Measurements from ENCODE around the gene SLCO2B1.

SLCO2B1 gene

DNA sequence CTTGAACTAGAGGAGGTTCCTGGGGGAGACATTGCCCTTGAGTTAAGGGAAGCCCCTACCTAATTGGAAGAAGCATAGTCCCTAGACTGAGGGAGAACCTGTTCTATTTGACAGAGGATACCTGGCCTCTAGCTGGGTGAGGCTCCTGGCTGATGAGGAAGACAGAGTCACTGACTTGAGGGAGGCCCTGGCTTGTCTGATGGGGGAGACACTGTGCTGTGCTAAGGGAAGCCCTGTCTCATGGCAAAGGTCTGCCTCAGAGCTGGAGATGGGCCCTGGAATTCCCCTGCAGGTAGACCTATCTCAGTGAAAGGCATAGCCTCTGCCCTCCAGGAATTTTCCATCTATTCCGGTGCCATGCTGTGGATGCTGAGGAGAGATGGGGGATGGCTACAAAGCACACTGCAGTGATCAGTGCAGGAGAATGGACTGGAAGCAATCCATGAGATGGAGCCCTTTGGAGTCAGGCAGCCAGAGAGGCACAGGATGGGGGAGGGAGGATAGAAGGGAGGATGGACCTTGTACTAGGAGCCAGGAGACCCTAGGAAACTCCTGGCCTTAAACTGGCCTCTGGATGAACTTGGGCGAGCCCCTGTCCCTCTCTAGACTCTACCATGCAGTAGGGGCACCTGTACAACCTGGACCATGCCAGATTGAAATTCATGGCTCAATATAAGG is 39.9 kb downstream of the SLCO2B1 start:
- DNase-seq (ENCODE audit: extremely low read depth in 1 of 2, low read depth in 1 of 2) = no peak

DNA sequence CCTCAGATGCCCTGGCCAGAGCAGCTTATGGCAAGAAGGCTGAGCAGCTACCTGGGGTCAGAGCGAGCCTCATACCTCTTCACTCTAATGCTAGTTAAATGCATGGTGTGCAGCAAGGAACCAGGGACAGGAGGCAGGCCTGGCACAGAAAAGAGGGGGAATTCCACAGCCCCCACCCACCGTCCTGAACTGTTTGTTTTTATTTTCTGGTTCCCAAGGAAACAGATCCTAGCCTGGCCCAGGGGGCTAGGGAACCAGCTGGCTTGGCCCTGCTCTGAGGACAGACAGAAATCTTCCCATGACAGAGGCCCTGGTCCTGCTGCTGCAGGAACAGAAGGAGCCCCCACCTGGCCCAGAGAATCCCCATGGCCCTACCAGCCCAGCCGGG is 40.4 kb downstream of the SLCO2B1 start:
- DNase-seq (ENCODE audit: extremely low read depth in 1 of 2, low read depth in 1 of 2) = no peak

DNA sequence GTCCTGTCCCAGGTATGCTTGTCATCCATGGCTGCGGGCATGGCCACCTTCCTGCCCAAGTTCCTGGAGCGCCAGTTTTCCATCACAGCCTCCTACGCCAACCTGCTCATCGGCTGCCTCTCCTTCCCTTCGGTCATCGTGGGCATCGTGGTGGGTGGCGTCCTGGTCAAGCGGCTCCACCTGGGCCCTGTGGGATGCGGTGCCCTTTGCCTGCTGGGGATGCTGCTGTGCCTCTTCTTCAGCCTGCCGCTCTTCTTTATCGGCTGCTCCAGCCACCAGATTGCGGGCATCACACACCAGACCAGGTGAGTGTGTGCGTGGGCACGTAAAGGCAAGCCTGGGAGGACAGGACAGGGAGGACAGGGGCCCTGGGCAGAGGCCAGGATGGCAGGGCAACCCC is 42.4 kb downstream of the SLCO2B1 start:
- no peak for DNase-seq (ENCODE audit: extremely low read depth in 1 of 2, low read depth in 1 of 2)

DNA sequence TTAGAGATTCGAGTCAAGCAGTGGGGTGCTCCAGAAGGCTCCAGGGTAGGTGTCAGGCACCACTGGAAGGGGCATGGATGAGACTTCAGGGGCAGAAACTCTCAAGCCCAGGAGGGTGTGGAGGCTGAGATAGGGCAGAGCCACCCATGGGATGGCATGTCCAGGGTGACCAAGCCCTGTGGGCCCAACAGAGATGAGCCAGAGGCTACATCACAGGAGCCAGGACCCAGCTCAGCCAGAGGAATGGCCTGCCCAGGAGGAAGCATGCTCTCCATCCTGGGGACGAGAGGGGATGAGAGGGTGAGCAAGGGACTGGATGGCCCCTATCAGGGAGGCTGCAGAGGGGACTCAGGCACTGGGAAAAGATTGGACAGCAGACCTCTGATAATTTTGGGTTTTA is 42.8 kb downstream of the SLCO2B1 start:
- DNase-seq (ENCODE audit: extremely low read depth in 1 of 2, low read depth in 1 of 2) = no peak

DNA sequence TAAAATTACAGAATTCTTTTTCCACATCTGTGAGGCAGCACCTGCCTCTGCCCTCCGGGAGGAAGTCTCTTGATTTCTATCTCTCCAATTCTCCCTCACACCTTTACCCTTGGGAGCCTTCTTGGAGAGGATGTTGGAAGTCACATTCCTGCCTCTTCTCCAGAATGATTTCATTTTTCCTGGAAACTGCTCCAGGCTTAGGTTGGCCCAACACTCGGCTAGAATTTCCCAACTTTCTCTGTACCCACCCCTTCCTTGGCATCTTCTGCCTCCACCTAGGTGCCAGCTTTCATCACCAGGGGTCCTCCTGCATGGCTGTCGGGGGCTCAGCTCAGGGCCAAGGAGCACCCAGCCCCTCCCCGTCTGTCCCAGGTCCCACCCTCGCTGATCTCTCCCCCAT is 43.2 kb downstream of the SLCO2B1 start:
- DNase-seq (ENCODE audit: extremely low read depth in 1 of 2, low read depth in 1 of 2) = no peak

DNA sequence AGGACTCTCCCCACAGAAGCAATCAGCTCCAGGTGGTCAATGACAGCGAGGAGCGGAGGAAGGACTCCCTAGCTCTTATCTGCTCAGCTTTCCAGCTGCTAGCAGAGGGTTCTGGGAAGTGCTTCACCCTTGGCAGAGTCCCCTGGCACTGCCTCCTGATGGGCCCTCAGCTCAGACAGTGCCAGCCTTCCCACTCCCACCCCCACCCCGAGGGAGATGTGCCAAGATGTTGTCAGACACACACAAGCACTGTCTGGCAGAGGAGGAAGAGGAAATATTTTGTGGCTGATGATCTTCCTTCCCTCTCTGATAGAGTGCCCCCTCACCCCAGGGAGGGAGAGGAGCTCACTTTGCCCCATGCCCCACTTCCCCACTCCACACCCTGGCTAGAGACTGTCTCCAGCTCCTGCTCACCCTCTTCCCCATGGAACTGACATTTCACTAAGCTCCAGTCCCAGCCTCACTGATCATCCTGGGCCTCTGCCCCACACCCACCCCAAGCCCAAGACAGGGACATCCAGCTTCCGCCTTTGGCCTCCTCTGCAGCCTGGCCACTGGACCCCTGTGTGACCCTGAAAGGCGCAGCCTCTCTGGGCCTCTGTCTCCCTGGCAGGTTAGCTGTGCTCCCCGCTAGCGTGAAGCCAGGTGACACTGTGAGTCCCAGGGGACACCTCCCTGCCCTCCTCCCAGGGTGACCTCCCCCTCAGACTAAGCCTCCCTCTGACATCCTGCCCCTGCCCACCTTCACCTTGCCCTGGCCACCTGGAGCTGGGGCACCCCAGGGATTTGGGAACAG is 44.5 kb downstream of the SLCO2B1 start:
- DNase-seq (ENCODE audit: extremely low read depth in 1 of 2, low read depth in 1 of 2) = no peak

DNA sequence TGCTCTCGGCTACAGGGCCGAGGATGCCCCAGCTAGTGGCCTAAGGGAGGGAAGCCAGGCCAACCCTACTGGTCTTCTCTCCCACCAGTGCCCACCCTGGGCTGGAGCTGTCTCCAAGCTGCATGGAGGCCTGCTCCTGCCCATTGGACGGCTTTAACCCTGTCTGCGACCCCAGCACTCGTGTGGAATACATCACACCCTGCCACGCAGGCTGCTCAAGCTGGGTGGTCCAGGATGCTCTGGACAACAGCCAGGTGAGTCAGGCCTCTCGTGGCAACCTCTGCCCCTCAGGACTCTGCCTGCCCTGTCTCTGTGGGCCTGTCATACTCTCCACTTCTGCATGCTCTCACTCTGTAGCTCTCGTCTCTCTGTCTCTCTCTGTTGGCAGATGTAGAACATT is 45.5 kb downstream of the SLCO2B1 start:
- no peak for DNase-seq (ENCODE audit: extremely low read depth in 1 of 2, low read depth in 1 of 2)

DNA sequence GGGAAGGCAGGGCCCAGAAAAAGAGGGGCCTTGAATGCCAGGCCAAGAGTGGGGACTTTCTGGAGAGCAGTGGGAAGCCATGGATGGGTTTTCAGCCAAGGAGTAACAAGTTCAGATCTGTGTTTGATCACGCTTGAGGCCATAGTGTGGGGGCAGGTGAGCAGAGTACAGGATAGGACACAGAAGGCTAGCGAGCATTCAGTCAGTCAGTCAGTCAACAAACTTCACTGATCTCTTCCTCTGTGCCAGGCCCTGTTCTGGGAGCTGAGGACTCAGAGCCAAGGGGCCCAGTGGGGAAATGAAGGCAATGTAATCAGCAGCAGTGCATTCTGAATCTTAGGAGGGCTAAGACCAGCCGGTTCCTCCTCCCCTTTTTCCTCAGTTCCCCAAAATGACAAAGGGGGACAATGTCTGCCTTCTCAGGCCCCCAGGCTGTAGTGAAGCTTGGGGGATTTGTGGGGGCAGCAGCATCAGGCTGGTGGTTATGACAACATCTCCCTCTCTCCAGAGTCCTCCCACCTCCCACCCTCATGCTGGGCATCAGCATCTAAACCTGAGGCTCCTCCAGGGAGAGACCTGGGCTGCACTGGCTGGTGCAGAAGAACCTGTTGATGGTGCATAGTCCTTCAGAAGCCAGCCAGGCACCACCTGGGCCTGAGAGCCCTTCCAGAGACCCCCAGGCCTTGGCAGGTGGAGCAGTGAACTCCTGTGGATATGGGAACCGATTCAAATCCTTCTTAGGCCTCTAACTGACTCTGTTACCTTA is 46.8 kb downstream of the SLCO2B1 start:
- DNase-seq (ENCODE audit: extremely low read depth in 1 of 2, low read depth in 1 of 2) = no peak

DNA sequence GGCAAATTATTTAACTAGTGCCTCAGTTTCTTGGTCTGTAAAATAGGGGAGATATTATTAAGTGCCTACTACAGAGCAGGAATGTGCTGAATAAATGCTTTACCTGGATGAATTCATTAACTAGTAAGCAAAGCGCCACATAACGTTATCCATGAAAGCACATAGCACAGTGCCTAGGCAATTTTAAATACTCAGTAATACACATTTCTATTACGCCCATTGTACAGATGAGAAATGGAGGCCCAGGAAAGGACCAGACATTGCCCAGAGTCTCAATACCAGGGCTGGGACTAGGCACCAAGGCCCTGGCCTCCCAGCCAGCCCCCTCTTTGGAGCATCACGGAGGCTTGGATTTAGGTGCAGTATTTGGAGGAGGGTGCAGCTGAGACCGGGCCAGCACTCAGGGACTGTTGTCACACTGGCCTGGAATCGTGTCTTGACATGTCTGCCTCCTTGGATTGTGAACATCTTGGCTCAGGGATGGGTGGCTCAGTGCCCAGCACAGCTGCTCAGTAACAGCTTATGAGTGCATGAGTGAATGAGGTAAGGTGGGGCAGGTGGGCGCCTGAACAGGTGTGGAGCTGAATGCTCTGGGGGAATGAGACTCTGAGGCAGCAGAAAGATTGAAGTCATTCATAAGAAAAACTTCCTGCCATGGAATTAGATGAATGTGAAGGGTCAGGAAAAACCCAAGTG is 47.5 kb downstream of the SLCO2B1 start:
- no peak for DNase-seq (ENCODE audit: extremely low read depth in 1 of 2, low read depth in 1 of 2)

DNA sequence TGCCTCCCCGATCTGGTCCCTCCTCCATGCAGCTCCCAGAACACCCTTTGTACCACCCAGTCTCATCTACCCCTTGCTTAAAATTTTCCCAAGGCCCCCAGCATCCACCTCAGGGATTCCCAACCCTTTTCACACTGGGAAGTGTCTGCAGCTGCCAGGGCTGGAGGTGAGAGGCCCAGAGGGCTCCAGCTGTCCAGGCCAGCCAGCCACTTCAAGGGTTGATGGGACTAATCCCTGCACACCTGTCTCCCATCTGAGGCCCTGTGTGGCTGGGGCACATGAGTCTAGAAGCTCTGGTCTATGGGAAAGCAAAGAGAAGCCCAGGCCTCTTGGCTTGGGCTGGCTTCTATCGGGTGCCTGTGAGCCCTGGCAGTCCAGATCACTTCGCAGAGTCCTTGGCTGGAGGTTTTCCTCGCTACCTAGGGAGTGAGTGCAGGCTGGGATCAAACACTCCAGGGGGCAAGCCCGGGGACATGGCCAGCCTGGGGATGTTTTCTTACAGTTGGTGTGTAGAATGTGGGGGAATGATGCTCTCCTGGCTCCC is 48.6 kb downstream of the SLCO2B1 start:
- no peak for DNase-seq (ENCODE audit: extremely low read depth in 1 of 2, low read depth in 1 of 2)

DNA sequence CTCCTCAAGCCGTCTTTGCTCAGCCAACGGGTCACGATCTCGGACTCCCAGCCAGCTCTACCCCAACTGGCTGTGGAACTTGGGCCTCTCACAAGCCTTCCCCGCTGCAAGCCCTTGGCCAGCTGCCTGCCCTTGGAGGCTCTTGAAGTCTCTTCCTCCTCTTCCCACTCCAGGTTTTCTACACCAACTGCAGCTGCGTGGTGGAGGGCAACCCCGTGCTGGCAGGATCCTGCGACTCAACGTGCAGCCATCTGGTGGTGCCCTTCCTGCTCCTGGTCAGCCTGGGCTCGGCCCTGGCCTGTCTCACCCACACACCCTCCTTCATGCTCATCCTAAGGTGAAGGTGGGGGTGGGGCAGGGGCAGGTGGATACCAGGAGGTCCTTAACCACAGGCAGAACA is 49.1 kb downstream of the SLCO2B1 start:
- DNase-seq (ENCODE audit: extremely low read depth in 1 of 2, low read depth in 1 of 2) = no peak

DNA sequence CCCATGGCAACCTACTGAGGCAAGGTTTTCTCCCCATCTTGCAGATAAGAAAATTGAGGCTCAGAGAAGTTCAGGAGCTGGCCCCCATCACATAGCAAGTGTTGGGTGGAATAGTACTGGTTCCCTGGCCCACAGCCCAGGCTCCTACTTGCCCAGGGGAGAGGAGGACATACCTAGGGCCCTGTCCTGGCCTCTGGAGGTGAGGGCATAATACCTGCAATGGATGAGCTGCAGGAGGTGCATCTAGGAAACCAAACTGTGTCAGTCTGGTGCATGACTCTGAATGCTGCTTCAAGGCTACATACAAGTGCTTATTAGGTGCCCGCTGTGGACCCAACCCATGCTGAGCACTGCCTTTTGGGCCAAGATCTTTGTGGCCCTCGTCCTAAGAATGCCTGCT is 49.6 kb downstream of the SLCO2B1 start:
- no peak for DNase-seq (ENCODE audit: extremely low read depth in 1 of 2, low read depth in 1 of 2)

DNA sequence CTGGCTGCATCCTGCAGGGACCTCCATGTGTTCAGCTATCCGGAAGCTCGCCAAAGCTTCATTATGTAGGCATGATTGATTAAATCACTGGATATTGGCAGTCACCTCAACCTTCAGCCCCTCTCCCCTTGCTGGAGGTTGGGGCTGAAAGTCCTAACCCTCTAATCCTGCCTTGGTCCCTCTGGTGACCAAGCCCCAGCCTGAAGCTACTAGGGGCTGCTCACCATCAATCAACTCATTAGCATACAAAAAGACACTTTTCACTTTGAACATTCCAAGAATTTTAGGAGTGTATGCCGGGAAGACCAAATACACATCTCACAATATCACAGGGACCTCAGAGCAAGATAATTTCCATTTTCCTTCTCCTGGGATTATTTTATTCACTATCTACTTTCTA is 50.9 kb downstream of the SLCO2B1 start:
- DNase-seq (ENCODE audit: extremely low read depth in 1 of 2, low read depth in 1 of 2) = no peak

DNA sequence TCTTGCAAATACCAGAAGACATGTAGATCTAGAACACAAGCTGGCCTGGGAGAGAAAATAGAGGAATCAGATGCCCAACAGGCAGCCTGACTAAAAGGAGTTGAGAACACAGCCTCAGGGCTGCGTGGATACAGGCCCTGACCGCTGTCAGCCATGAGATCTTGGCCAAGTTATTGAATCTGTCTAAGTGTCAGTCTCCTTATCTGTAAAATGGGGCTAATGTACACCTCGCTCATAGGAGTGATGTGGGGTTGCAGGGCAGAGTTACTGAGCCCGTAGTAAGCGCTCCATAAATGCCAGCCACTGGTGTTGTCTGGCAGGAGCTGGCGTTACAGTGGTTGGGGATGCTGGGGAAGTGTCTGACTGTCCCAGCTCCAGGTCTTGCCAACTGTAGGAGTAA is 51.3 kb downstream of the SLCO2B1 start:
- DNase-seq (ENCODE audit: extremely low read depth in 1 of 2, low read depth in 1 of 2) = no peak

DNA sequence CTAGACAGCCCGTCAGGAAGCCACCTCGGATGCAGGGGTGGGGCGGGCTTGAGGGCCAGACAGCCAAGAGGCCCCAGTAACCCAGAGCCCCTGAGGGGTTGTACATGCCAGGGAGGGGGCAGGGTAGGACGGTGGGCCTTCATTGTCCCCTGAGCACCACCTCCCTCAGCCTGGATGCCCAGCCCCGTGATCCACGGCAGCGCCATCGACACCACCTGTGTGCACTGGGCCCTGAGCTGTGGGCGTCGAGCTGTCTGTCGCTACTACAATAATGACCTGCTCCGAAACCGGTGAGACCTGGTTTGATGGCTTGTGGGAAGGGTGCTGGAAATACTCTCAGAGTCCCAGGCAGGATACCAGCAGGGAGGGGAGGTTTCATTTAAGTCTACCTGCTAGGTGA is 52.2 kb downstream of the SLCO2B1 start:
- DNase-seq (ENCODE audit: extremely low read depth in 1 of 2, low read depth in 1 of 2) = no peak

DNA sequence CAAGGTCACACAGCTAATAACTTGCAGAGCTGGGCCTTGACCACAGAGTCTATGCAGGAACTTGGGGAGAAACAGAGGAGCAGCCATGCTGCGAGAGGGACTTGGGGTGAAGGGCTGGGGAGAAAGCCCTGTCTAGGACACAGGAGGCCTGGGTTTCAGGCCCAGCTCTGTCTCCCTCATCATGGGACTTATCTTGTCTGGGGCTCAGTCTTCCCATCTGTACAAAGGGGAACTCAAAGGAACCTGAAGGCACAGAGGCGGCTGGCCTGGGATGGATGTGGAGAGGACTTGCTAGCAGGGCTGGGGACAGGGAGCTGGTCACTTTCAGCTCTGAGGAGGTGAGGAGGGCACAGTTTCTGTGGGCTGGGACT is 52.7 kb downstream of the SLCO2B1 start:
- no peak for DNase-seq (ENCODE audit: extremely low read depth in 1 of 2, low read depth in 1 of 2)

DNA sequence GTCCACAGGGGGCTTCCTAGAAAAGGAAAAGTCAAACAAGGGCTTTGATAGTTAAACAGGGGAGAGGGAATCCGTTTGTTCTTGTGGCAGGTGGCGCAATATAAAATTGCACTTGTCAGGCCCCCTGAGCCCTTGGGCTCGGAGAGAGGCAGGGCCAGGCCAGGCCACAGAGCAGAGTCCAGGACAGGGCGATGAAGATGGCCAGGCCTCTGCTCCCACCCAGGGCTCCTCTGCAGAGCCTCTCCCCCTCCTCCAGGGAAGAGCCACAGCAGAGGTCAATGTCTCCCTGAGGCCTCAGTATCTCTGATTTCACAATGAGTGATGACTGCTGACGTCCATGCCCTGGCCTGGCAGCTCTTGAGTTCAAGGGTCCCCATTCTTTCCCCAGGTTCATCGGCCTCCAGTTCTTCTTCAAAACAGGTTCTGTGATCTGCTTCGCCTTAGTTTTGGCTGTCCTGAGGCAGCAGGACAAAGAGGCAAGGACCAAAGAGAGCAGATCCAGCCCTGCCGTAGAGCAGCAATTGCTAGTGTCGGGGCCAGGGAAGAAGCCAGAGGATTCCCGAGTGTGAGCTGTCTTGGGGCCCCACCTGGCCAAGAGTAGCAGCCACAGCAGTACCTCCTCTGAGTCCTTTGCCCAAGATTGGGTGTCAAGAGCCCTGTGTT is 53.2 kb downstream of the SLCO2B1 start:
- DNase-seq (ENCODE audit: extremely low read depth in 1 of 2, low read depth in 1 of 2) = no peak

DNA sequence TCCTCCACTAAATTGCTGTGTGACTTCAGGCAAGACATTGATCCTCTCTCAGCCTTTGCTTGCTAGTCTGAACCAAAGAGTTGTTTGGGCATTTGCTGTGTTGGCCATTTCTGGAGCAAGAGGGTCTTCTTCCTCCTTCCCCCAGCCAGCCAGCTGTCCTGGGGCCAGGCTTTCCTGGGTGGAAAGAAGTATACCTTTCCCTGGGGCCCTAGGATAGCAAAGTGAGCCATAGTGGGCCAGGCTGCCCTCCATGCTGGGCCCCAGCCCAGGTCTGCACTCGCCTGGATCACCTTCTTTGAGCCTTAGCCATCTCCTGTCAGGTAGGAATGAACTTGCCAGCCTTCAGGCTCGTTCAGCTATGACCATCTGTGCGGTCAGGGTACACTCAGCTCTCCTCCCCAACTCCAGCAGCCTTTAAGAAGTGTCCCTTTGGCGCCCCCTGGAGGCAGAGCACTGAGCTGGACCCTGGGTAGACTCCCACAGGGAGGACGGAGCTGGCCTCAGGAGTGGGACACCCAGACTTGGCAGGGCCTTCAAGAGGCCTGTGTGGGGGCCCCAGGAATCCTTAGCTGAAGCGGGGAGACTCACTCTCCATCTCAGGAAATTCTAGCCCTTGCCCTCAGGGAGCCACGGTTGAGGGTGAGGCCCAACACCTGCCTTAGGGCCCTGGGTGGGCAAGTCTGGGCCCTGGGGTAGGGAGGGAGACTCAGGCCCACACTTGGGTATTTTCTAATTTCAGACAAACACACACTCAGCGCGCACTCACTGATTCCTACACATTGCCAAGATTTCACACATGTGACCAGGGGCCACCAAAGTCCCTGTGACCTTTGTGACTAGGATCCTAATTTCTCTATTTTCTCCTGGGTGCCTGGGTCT is 54.0 kb downstream of the SLCO2B1 start:
- DNase-seq (ENCODE audit: extremely low read depth in 1 of 2, low read depth in 1 of 2) = peak; percentile 52 to 69

DNA sequence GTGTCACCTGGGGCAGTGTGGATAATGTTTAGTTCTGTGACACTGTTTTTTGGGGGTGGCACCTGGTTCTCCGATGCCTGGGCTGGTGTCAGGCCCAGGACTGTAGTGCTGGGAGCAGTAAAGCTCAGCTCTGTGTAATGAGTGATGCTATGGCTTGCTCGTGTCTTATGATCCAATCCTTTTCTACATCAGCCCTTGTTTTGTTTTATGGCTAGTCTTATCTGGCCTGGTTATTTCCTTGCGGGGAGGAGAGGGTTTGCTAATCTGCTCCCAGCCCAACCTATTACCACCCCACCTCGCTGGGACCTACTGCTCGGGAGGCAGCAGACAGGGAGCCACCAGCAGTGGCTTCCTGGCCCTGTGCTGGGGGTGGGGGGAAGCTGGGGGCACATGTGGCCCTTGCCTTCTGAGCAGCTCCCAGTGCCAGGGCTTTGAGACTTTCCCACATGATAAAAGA is 54.7 kb downstream of the SLCO2B1 start:
- no peak for DNase-seq (ENCODE audit: extremely low read depth in 1 of 2, low read depth in 1 of 2)
